HepG2 (cell line): Measurements from ENCODE around the gene UNC5A.

Source experiments
- BRCA1 ChIP-seq: sonication (generic); formaldehyde crosslinking; IDR thresholded peaks from 2 replicates; pipeline ENCODE4 v1.4.0; 2020; ENCODE audit warnings: missing genetic modification reagents
- CREB3 ChIP-seq: sonication (generic); formaldehyde crosslinking; IDR thresholded peaks from 2 replicates; pipeline ENCODE4 v1.5.0; 2020; ENCODE audit warnings: missing genetic modification reagents
- CTCF ChIP-seq: sonication (generic); formaldehyde crosslinking; IDR thresholded peaks from 2 replicates; pipeline ENCODE4 v1.5.0; 2020; ENCODE audit warnings: mild to moderate bottlenecking, missing genetic modification reagents, moderate library complexity
- ELK4 ChIP-seq: sonication (generic); formaldehyde crosslinking; IDR thresholded peaks from 2 replicates; pipeline ENCODE4 v1.9.0; 2021; ENCODE audit warnings: missing genetic modification reagents, borderline replicate concordance
- HDAC2 ChIP-seq: sonication (generic); formaldehyde crosslinking; IDR thresholded peaks from 2 replicates; pipeline ENCODE4 v1.4.0; 2020; ENCODE audit warnings: missing genetic modification reagents
- POLR2AphosphoS5 ChIP-seq: IDR thresholded peaks from 2 replicates; pipeline ENCODE4 v1.6.1; 2012; ENCODE audit warnings: low read depth, low read length
- SIN3A ChIP-seq: IDR thresholded peaks from 2 replicates; pipeline ENCODE4 v1.6.1; 2011; ENCODE audit warnings: low read depth, mild to moderate bottlenecking, control low read depth, low read length, borderline replicate concordance
- XRCC5 ChIP-seq: fragments of 200-400 bp; formaldehyde crosslinking; optimal IDR thresholded peaks from 2 replicates; pipeline ENCODE3; 2017; ENCODE audit warnings: mild to moderate bottlenecking, low read length
- ZBTB33 ChIP-seq: sonication (generic); formaldehyde crosslinking; IDR thresholded peaks from 2 replicates; pipeline ENCODE4 v1.4.0; 2020; ENCODE audit warnings: missing genetic modification reagents
- ZFP36 ChIP-seq: fragments of 150-350 bp; IDR thresholded peaks from 2 replicates; pipeline ENCODE4 v1.6.1; 2018; ENCODE audit warnings: borderline replicate concordance, low read length, low read depth; ENCODE audit not compliant: partially characterized antibody
- TF ChIP-seq, protein P1 (sequence below): sonication (generic); formaldehyde crosslinking; IDR thresholded peaks from 2 replicates; pipeline ENCODE4 v1.5.0; 2020; ENCODE audit warnings: mild to moderate bottlenecking, missing genetic modification reagents, borderline replicate concordance

- TF ChIP-seq BRCA1 (CRISPR knock-in tag) = no peak
- TF ChIP-seq HDAC2 (CRISPR knock-in tag) = no peak
- TF ChIP-seq ELK4 (CRISPR knock-in tag) = no peak
- TF ChIP-seq XRCC5 = no peak
- no peak for TF ChIP-seq CTCF (CRISPR knock-in tag)
- no peak for TF ChIP-seq ZFP36
- TF ChIP-seq ZBTB33 (CRISPR knock-in tag) = no peak
- TF ChIP-seq CREB3 = no peak
- TF ChIP-seq POLR2AphosphoS5 = no peak
- TF ChIP-seq SIN3A = no peak
- TF ChIP-seq, protein P1, sequence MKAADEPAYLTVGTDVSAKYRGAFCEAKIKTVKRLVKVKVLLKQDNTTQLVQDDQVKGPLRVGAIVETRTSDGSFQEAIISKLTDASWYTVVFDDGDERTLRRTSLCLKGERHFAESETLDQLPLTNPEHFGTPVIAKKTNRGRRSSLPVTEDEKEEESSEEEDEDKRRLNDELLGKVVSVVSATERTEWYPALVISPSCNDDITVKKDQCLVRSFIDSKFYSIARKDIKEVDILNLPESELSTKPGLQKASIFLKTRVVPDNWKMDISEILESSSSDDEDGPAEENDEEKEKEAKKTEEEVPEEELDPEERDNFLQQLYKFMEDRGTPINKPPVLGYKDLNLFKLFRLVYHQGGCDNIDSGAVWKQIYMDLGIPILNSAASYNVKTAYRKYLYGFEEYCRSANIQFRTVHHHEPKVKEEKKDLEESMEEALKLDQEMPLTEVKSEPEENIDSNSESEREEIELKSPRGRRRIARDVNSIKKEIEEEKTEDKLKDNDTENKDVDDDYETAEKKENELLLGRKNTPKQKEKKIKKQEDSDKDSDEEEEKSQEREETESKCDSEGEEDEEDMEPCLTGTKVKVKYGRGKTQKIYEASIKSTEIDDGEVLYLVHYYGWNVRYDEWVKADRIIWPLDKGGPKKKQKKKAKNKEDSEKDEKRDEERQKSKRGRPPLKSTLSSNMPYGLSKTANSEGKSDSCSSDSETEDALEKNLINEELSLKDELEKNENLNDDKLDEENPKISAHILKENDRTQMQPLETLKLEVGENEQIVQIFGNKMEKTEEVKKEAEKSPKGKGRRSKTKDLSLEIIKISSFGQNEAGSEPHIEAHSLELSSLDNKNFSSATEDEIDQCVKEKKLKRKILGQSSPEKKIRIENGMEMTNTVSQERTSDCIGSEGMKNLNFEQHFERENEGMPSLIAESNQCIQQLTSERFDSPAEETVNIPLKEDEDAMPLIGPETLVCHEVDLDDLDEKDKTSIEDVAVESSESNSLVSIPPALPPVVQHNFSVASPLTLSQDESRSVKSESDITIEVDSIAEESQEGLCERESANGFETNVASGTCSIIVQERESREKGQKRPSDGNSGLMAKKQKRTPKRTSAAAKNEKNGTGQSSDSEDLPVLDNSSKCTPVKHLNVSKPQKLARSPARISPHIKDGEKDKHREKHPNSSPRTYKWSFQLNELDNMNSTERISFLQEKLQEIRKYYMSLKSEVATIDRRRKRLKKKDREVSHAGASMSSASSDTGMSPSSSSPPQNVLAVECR = no peak
These were observed 47.9 kb upstream of the UNC5A start for GRCh38 chr5:176762489-176762888.
